A549 (cell line): ENCODE data around the gene GNPAT. TPM values are rescaled to one million over a fixed set of nuclear protein-coding genes. Genes with fewer than 3 reads are reported as not detected.

Experiments used
- ATAC-seq, 2 experiments: fragments of 200-7000 bp in 1 of 2; fragments of >200 bp in 1 of 2; cut with Nextera tagmentation in 1 of 2; cut with Tn5 transposase in 1 of 2; 3 replicates each; pipeline versions ENCODE4 v1.8.0 to v1.9.1; 2018 to 2020; ENCODE audit warnings: mild to moderate bottlenecking in 1 of 2, moderate library complexity in 1 of 2
- CTCF ChIA-PET: fragments of 300-600 bp; sonication (Branson Sonifier 250); formaldehyde crosslinking; extraction: SDS; loops from one replicate; lab custom pipeline; 2021; ENCODE audit warnings: antibody characterized with exemption, inconsistent platforms; lab: Yijun Ruan, JAX
- POLR2A ChIA-PET: fragments of 350-600 bp; formaldehyde crosslinking; extraction: SDS; loops from one replicate; lab custom pipeline; 2021; ENCODE audit warnings: antibody characterized with exemption, inconsistent platforms; lab: Yijun Ruan, JAX
- DNase-seq, 2 experiments: peaks; one replicate each; pipeline versions ENCODE4 v3.0.0 to v3.0.0-alpha.2; 2011 to 2016; ENCODE audit warnings: low read depth in 1 of 2, low spot score in 1 of 2
- FAIRE-seq: peaks from 2 replicates; lab custom pipeline; 2011; peaks lifted over from hg19 to GRCh38; lab: Jason Lieb, UNC
- H3K27ac ChIP-seq, 2 experiments: fragments of >200 bp; sonication (Bioruptor Twin); formaldehyde crosslinking; 3 replicates each; pipeline ENCODE4 v1.5.1; 2016 to 2017
- H3K4me1 ChIP-seq: fragments of >200 bp; sonication (Bioruptor Twin); formaldehyde crosslinking; 3 replicates; pipeline ENCODE4 v1.6.1; 2016
- H3K4me2 ChIP-seq: fragments of >200 bp; sonication (Bioruptor Twin); formaldehyde crosslinking; 3 replicates; pipeline ENCODE4 v1.6.1; 2016
- H3K4me3 ChIP-seq: fragments of >200 bp; sonication (Bioruptor Twin); formaldehyde crosslinking; 3 replicates; pipeline ENCODE4 v1.5.1; 2016
- H3K9me3 ChIP-seq: fragments of >200 bp; sonication (Bioruptor Twin); formaldehyde crosslinking; 3 replicates; pipeline ENCODE4 v1.6.1; 2016
- BCL3 ChIP-seq: fragments of >200 bp; sonication (Bioruptor Twin); formaldehyde crosslinking; IDR thresholded peaks from 3 replicates; pipeline ENCODE4 v1.6.1; 2016
- BHLHE40 ChIP-seq: IDR thresholded peaks from 2 replicates; pipeline ENCODE4 v1.6.1; 2012; ENCODE audit warnings: low read depth, low read length, inconsistent platforms
- CBX8 ChIP-seq: fragments of 200-600 bp; sonication (generic); IDR thresholded peaks from 2 replicates; pipeline ENCODE4 v1.6.1; 2016
- CEBPB ChIP-seq, 2 experiments: fragments of >200 bp in 1 of 2; sonication (Bioruptor Twin) in 1 of 2; formaldehyde crosslinking in 1 of 2; IDR thresholded peaks; 2 replicates each; pipeline ENCODE4 v1.6.1; 2012 to 2016
- CHD4 ChIP-seq: fragments of 200-600 bp; sonication (generic); IDR thresholded peaks from 2 replicates; pipeline ENCODE4 v1.6.1; 2016; ENCODE audit warnings: antibody characterized with exemption, mild to moderate bottlenecking, borderline replicate concordance
- EHF ChIP-seq: fragments of 250-450 bp; sonication (Bioruptor Pico); IDR thresholded peaks from 2 replicates; pipeline ENCODE4 v1.5.0; 2020; ENCODE audit warnings: mild to moderate bottlenecking
- ESRRA ChIP-seq: fragments of 150-350 bp; IDR thresholded peaks from 2 replicates; pipeline ENCODE4 v1.6.1; 2014; ENCODE audit warnings: mild to moderate bottlenecking, low read length, borderline replicate concordance
- FOSB ChIP-seq: fragments of 250-450 bp; sonication (Bioruptor Pico); IDR thresholded peaks from 2 replicates; pipeline ENCODE4 v1.5.0; 2020; ENCODE audit warnings: mild to moderate bottlenecking, moderate library complexity
- FOSL2 ChIP-seq, 2 experiments: fragments of 450-650 bp in 1 of 2; fragments of >200 bp in 1 of 2; sonication (Bioruptor Twin) in 1 of 2; formaldehyde crosslinking; IDR thresholded peaks; 2 replicates each; pipeline versions ENCODE4 v1.5.0 to v1.6.1; 2016 to 2020; ENCODE audit warnings: mild to moderate bottlenecking in 1 of 2, moderate library complexity in 1 of 2
- FOXS1 ChIP-seq: fragments of 250-450 bp; sonication (Bioruptor Pico); IDR thresholded peaks from 2 replicates; pipeline ENCODE4 v1.5.0; 2020; ENCODE audit warnings: mild to moderate bottlenecking, moderate library complexity
- GATA3 ChIP-seq: IDR thresholded peaks from 2 replicates; pipeline ENCODE4 v1.6.1; 2012; ENCODE audit warnings: borderline replicate concordance
- HES2 ChIP-seq: fragments of >200 bp; sonication (Bioruptor Twin); formaldehyde crosslinking; IDR thresholded peaks from 2 replicates; pipeline ENCODE4 v1.6.1; 2016
- HEYL ChIP-seq: fragments of 250-450 bp; sonication (Bioruptor Pico); IDR thresholded peaks from 2 replicates; pipeline ENCODE4 v1.8.0; 2021; ENCODE audit warnings: mild to moderate bottlenecking, moderate library complexity
- HOXA7 ChIP-seq: fragments of 250-450 bp; sonication (Bioruptor Pico); IDR thresholded peaks from 2 replicates; pipeline ENCODE4 v1.5.0; 2020; ENCODE audit warnings: mild to moderate bottlenecking, moderate library complexity
- HOXB13 ChIP-seq: fragments of 250-450 bp; sonication (Bioruptor Pico); IDR thresholded peaks from 2 replicates; pipeline ENCODE4 v1.5.0; 2020; ENCODE audit warnings: low read depth, mild to moderate bottlenecking, moderate library complexity
- HOXB5 ChIP-seq: fragments of 250-450 bp; sonication (Bioruptor Pico); IDR thresholded peaks from 2 replicates; pipeline ENCODE4 v1.5.0; 2020; ENCODE audit warnings: mild to moderate bottlenecking, moderate library complexity
- JUN ChIP-seq, 2 experiments: fragments of >200 bp; sonication (Bioruptor Twin); formaldehyde crosslinking; IDR thresholded peaks; 2 replicates in 1 of 2; 3 replicates in 1 of 2; pipeline ENCODE4 v1.6.1; 2016 to 2017
- JUNB ChIP-seq: fragments of >200 bp; sonication (Bioruptor Twin); formaldehyde crosslinking; IDR thresholded peaks from 2 replicates; pipeline ENCODE4 v1.6.1; 2016
- KDM1A ChIP-seq: fragments of 200-600 bp; sonication (generic); IDR thresholded peaks from 2 replicates; pipeline ENCODE4 v1.6.1; 2016; ENCODE audit warnings: low read depth, mild to moderate bottlenecking
- MYC ChIP-seq: IDR thresholded peaks from 2 replicates; pipeline ENCODE4 v1.6.1; 2012; ENCODE audit warnings: mild to moderate bottlenecking, inconsistent platforms, low read length, improper control_type of control experiment, borderline replicate concordance
- NPAS2 ChIP-seq: fragments of 250-450 bp; sonication (Bioruptor Pico); IDR thresholded peaks from 2 replicates; pipeline ENCODE4 v1.8.0; 2022; ENCODE audit warnings: mild to moderate bottlenecking, moderate library complexity, borderline replicate concordance
- NR3C1 ChIP-seq: fragments of >200 bp; sonication (Bioruptor Twin); formaldehyde crosslinking; IDR thresholded peaks from 3 replicates; pipeline ENCODE4 v1.6.1; 2017
- POLR2AphosphoS2 ChIP-seq: conservative IDR thresholded peaks from 2 replicates; pipeline ENCODE4 v1.6.1; 2012; ENCODE audit warnings: low read length, improper control_type of control experiment, inconsistent platforms
- RARB ChIP-seq: fragments of 250-450 bp; sonication (Bioruptor Pico); IDR thresholded peaks from 2 replicates; pipeline ENCODE4 v1.8.0; 2021; ENCODE audit warnings: mild to moderate bottlenecking, moderate library complexity
- ZC3H11A ChIP-seq: fragments of 450-650 bp; IDR thresholded peaks from 2 replicates; pipeline ENCODE4 v1.6.1; 2014; ENCODE audit warnings: antibody characterized with exemption, mild to moderate bottlenecking
- ZNF302 ChIP-seq: fragments of 250-450 bp; sonication (Bioruptor Pico); IDR thresholded peaks from 2 replicates; pipeline ENCODE4 v1.9.0; 2021; ENCODE audit warnings: inconsistent platforms, mild to moderate bottlenecking, moderate library complexity
- WGBS: methylation state at CpG from one replicate; pipeline ENCODE4 v1.1.6; 2017; ENCODE audit errors: missing lambda C conversion rate; 5-methylcytosine and 5-hydroxymethylcytosine counted together
- polyA plus RNA-seq, 4 experiments: library from polyadenylated mRNA; depleted of rRNA in 3 of 4; stranded (reverse); fragments of >200 nt; fragmentation: RNase III in 1 of 4; extraction: RNeasy Plus Mini Kit Qiagen cat#74134 plus additional on column Dnase treatment in 1 of 4; gene quantifications; 2 replicates in 3 of 4; 3 replicates in 1 of 4; pipeline ENCODE4 v1.2.3, GENCODE V29; 2011 to 2017
- TF ChIP-seq, protein P1 (sequence below): IDR thresholded peaks from 2 replicates; pipeline ENCODE4 v1.6.1; 2012
- TF ChIP-seq, protein P2 (sequence below): fragments of 450-650 bp; IDR thresholded peaks from 2 replicates; pipeline ENCODE4 v1.6.1; 2014; ENCODE audit warnings: antibody characterized with exemption
- TF ChIP-seq, protein P3 (sequence below): fragments of >200 bp; sonication (Bioruptor Twin); formaldehyde crosslinking; IDR thresholded peaks from 3 replicates; pipeline ENCODE4 v1.5.1; 2016

GNPAT gene
- polyA plus RNA-seq, 2 of the 4 experiments (the other 2 are of a cell fraction), result 44.1 to 62.7 TPM

- TF ChIP-seq HOXB5 (CRISPR knock-in tag) (no peak), FOSL2 (IDR thresholded peaks at IDR 0.05) (no peak), FOSL2 (CRISPR knock-in tag; IDR thresholded peaks at IDR 0.05) (no peak), NR3C1 (no peak), JUNB (no peak), BCL3 (no peak), GATA3 (no peak), CBX8 (no peak), KDM1A (no peak), ZNF302 (CRISPR knock-in tag) (no peak), HES2 (no peak), ZC3H11A (no peak), HEYL (no peak), EHF (CRISPR knock-in tag) (no peak), CHD4 (no peak), POLR2AphosphoS2 (no peak), MYC (no peak), FOXS1 (CRISPR knock-in tag) (no peak), HOXB13 (CRISPR knock-in tag) (no peak)
- TF ChIP-seq, protein P1, sequence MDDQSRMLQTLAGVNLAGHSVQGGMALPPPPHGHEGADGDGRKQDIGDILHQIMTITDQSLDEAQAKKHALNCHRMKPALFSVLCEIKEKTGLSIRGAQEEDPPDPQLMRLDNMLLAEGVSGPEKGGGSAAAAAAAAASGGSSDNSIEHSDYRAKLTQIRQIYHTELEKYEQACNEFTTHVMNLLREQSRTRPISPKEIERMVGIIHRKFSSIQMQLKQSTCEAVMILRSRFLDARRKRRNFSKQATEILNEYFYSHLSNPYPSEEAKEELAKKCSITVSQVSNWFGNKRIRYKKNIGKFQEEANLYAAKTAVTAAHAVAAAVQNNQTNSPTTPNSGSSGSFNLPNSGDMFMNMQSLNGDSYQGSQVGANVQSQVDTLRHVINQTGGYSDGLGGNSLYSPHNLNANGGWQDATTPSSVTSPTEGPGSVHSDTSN, result no peak
- TF ChIP-seq, protein P2, sequence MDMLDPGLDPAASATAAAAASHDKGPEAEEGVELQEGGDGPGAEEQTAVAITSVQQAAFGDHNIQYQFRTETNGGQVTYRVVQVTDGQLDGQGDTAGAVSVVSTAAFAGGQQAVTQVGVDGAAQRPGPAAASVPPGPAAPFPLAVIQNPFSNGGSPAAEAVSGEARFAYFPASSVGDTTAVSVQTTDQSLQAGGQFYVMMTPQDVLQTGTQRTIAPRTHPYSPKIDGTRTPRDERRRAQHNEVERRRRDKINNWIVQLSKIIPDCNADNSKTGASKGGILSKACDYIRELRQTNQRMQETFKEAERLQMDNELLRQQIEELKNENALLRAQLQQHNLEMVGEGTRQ, result no peak
- Histone ChIP-seq H3K27ac (no peak overlapping the region), H3K4me2 (no peak overlapping the region), H3K9me3 (no peaks in the 10 kb centered on the region), H3K4me1 (no peaks in the 10 kb centered on the region), H3K4me3 (no peak overlapping the region)
- no peak for DNase-seq
- ChIA-PET CTCF (interaction anchor here (0.9 to 1.5 kb wide), 3 partner anchors 11 to 394 kb away, joined by 3 read pairs; no protein-coding TSS in a partner anchor), POLR2A (no interaction called here)
- FAIRE-seq, result no peak
- ATAC-seq, result no peak
- WGBS, result 96% methylated on average over 7 of the region's 7 CpGs
Measured at GRCh38 chr1:231279683-231280082, 38.7 kb downstream of the GNPAT start.

DNA sequence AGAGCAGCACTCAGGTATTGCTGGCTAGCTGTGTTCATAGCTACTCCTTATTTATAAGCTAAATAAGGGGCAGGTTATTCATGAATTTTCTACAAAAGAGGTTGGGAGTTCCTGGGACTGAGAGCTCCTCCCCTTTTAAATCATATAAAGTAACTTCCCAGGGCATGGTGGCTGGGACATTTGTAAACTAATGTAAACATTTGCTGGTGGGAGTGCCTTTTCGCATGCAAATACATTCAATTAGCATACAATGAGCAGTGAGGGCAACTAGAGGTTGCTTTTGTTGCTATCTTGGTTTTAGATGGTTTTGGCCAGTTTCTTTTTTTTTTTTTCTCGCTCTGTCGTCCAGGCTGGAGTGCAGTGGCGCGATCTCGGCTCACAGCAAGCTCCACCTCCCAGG is 43.4 kb downstream of the GNPAT start:
- no peak for ATAC-seq
- Histone ChIP-seq H3K27ac (no peak overlapping the region), H3K9me3 (no peaks in the 10 kb centered on the region), H3K4me1 (no peaks in the 10 kb centered on the region), H3K4me2 (no peak overlapping the region), H3K4me3 (no peak overlapping the region)
- TF ChIP-seq BHLHE40 (no peak), HOXA7 (CRISPR knock-in tag) (no peak), EHF (CRISPR knock-in tag) (no peak), ESRRA (no peak), CEBPB (IDR thresholded peaks at IDR 0.05) (no peak), JUN (IDR thresholded peaks at IDR 0.05) (no peak), RARB (CRISPR knock-in tag) (no peak), NPAS2 (no peak), FOSB (CRISPR knock-in tag) (no peak), CHD4 (no peak)
- TF ChIP-seq, protein P3, sequence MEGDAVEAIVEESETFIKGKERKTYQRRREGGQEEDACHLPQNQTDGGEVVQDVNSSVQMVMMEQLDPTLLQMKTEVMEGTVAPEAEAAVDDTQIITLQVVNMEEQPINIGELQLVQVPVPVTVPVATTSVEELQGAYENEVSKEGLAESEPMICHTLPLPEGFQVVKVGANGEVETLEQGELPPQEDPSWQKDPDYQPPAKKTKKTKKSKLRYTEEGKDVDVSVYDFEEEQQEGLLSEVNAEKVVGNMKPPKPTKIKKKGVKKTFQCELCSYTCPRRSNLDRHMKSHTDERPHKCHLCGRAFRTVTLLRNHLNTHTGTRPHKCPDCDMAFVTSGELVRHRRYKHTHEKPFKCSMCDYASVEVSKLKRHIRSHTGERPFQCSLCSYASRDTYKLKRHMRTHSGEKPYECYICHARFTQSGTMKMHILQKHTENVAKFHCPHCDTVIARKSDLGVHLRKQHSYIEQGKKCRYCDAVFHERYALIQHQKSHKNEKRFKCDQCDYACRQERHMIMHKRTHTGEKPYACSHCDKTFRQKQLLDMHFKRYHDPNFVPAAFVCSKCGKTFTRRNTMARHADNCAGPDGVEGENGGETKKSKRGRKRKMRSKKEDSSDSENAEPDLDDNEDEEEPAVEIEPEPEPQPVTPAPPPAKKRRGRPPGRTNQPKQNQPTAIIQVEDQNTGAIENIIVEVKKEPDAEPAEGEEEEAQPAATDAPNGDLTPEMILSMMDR, result no peak
- CTCF ChIA-PET, result interaction anchor here (0.9 kb wide), 1 partner anchor 347 kb away, joined by 3 read pairs; no protein-coding TSS in a partner anchor
- no peak for DNase-seq
- no peak for FAIRE-seq
- 93% methylated on average over 6 of the region's 6 CpGs for WGBS
- POLR2A ChIA-PET, result no interaction called here
